ENCODE results near the gene ZNF277.
A peak's percentile ranks its signal among the peaks of the same experiment; 100 is the strongest.

Gene ZNF277

DNA sequence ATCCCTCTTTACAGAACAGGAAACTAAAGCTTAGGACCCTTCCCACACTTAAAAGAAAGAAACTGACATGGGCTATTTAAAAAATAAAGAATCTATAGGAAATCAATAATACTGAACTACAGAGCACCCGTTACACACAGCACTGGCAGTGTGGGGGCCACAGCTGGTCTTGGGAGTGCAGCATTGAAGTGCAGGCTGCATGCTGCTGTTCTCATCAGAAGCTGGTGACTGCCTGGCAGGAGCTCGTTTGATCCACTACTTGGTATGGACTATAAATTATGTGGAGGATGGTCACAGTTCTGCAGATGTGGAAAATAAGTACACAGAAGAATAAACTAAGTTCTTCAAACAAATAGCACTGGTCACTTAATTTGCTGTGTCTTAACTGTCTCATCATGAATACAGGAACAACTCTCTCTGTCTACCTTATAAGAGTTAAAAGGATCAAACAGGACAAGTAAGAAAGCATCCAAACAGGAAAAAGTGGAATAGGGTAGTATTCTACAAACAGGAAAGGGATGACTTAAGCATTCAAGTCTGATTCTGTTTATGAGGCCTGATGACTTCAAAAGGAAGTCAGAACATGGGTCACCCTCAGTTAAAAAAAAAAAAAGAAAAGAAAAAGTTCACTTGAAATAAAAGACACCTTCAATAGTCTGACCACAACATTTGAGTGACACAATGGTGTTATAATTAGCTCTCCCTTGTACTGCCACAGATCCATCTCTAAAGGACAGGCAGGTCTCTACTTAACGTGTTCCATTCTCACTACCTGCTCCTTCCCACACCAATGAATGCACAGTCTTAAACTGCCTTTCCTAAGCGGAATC, 21.3 kb upstream of the ZNF277 start:
- no peak for DNase-seq

DNA sequence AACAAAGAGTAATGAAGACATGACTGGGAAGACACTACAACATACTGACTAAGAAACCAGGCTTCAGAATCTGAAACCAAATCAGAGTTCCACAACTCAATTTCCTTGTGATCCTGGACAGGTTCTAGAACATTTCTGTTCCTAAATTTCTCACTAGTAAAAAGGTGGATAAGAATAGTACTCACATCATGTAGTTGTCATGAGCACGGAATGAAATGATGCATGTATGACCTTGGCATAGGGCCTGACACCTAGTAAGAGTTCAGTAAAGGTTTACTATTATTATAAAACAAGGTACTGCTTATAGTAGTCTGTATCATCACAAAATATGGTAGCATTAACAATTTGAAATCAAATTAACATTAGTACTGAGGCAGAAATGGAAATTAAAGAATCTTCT, 20.2 kb upstream of the ZNF277 start:
- DNase-seq, result no peak

DNA sequence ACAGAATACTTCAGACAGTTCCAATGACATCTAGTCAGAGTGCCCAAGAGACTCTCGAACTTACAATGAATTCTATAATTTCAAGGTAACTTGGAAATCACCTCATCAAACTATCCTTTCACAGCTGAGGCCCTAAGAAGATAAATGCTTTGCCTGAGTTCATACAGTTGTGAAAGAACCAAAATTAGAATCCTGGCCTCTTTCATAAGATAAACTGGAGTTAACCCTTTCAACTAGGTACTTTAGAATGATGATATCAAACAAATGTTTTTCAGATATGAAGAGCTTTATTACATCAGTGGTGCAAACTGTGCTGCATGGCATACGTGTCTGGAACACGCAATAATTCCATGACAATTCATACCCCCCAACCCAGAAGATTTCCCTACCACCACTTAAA, 18.2 kb upstream of the ZNF277 start:
- DNase-seq, result no peak

DNA sequence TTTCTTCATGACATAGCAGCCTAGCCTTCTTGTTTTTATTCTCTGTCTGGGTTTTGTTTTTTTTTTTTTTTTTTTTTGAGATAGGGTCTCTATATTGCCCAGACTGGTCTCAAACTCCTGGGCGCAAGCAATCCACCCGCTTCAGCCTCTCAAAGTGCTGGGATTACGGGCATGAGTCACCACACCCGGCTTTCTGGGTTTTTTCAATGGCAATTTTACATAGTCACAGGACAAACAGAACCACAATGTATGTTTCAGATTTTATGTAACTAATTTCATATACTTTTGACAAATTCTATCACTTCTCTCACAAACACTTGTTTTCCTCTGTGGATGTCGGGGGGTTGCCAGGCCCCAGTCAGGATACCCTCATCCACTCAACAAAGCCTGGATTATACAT, 16.8 kb upstream of the ZNF277 start:
- DNase-seq, result no peak

DNA sequence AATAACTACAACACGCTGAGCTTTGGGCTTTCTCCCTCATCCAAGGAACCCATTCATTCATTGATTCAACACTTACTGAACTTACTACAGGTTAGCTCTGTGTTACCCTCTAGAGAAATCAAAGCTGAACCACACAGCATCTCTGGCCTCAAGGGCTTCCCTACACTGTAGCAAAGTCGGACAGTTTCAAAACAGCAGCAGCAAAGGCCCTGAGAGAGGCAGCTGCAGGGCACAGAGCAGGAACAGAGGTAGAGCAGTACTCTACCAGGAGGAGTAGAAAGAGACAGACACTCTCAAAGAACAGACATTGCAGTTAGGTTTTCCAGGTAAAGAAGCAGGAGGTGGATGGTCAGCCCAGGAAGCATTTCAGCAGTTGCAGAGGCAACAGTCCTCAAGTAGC, 16.4 kb upstream of the ZNF277 start:
- DNase-seq, result no peak

DNA sequence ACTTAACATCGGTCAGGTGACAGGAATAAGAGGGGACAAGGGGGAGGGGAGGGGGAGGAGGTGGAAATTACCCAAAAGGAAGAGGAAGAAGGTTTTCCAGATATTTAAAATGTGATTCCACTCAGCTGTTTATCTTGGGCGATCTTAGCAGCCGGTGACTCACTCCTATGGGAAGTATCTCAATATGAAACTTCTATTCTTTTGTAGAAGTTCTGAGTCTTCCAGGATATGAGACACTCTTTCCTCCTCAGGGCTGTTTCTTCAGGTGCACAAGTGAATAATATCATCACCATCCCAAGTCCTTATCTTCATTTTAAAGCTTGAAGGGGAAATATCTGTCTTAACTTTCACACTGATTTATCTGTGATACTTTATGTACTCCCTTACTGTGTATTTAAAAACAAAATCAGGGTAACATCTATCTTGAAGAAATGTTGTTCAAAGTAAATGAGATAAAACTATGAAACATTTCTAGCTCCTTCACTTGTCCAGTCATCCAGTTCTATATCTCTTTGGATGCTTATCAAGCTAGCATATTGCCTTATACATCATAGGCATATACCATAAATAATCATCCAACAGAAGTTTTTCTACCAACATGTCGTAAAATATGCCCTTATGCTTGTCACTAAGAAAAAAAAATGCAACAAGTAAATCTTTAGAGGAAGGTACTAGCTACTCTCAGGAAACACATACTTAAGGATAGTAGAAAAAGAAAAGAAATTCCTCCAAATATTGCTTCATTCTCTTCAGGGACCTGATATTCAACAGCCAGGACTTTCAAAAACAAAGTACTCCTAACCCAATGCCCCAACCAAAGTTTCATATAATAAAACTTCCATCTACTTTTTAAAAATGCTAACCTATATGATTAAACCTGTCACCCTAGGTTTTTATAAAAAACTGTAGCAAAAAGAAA, 14.0 kb upstream of the ZNF277 start:
- DNase-seq, result no peak

DNA sequence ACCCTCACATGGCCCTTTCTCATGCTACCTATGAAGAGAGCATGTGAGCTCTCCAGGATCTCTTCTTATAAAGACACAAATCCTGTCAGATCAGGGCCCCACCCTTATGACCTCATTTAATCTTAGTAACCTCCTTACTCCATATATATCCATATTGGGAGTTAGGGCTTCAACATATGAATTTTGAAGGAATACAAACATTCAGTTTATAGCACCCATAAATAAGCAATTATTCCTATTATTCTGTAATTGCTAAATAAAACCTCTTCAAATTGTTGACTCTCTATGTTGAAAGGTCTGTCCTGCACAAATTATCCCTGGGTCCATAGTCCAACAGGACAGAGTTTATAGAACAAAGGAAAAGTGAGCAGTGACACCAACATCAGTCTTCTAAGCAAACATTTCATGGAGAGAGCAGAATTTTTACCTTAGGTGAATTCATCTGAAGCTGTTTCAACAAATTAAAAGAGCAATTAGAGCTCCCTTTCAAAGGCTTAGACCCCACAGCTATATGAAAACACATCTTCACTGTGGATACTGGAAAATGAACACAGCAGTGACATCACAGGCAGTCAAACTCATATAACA, 12.5 kb upstream of the ZNF277 start:
- no peak for DNase-seq

DNA sequence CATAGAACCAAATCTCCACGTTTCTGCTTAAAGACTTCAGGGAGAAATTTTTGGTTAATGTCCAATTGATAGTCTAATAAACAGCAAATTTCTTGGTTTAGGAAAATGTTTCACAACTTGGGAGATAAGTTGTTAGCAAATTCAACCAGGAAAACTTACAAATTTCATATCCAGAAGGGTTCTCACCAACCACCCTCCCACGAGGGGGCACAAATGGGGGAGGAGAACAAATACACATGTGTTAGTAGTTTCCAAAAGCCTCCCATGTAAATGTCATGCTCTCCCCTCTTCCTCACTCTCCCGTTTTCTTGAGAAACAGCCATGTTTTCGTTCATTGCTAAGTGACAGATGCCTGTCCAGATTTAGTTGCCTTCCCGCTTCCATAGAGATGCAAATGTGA, 10.8 kb upstream of the ZNF277 start:
- DNase-seq, result no peak

DNA sequence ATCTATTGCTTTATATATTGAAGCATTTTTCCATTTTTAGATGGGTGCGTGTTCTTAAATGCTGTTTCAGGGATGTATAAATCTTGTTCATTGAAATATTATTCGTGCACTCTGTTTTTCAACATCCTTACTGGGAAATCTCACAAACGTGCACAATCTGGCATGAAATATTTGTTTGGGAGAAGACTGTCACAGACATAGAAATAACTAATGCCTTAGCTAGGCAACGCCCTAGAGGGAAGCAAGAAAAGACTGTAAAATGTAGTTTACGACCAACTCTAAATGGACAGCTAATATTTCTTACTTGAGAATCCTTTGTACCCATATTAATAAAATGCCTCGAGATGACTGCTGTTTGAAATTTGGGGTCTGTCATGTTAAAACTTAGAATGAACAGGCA, 9.2 kb upstream of the ZNF277 start:
- no peak for DNase-seq

DNA sequence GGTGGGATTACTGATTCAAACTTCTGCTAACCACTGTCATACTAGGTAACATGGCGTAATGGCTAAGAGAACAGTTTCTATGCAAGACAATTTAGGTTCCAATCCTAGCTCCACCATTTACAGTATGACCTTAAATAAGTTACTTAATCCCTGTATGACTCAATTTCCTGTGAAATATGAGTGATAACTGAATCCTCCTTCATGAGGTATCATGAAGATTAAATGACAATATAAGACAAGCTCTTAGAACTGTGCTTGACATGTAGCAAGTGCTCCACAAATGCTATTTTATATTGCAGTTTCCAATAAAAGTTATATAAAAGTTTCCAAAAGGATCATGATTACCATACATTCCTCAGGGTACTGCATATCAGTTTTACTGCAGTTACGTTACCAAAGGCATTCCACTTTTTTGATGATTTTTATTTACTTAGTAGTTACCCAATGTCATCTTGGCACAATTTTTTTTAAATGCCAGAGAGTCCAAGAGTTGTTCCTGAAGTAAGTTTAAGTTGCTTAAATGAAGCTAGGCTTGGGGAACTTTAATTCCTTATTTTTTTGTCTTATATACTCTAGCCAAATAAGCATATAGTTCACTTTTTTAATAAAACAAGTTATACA, 7.3 kb upstream of the ZNF277 start:
- DNase-seq, result no peak

DNA sequence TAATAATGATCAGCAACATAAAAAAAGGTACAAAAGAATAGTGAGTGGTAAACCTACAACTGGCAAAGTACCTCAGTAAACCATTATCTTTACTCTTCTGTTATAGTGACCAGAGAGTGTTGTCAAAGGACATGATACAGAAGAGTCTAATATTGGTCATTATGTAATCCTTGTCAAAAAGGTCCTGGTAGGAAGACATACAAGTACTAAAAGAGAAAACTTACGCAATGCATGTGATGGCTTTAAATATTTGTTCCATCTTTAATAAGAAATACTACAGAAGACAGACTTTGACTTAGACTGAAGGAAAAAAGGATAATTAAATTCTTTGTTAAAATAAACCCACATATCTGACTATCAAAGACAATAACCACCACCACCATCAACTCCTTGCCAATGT, 6.8 kb upstream of the ZNF277 start:
- DNase-seq, result no peak

DNA sequence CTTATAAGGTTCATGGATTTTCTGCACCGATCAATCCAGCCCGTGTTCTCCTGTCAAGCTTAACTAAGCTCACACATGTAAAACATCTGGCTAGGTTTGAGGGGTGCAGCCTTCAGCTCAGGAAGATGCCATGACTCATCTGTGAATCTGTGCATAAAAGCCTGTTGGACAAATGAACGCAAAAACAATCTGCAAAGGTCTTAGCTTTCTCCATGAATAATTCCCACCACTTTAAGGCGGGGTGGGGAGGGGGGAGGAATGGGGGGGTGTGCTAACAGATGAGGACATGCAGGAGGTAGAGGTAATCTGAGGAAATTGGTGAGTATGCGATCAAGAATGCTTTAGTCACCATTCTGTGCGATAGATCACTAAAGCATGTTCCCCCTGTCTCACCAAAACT, 5.1 kb upstream of the ZNF277 start:
- no peak for DNase-seq

DNA sequence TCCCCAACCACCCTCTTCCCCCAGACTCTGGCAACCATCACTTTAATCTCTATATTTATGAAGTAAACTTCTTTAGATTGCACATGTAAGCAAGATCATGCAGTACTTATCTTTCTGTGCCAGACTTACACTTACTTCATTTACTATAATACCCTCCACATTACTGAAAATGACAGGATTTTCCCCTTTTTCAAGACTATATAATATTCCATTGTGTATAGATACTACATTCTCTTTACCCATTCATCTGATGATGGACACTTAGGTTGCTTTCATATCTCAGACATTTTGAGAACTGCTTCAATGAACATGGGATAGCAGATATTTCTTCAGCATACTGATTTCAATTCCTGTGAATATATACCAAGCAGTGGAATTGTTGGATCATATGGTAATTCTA, 4.7 kb upstream of the ZNF277 start:
- DNase-seq, result no peak

DNA sequence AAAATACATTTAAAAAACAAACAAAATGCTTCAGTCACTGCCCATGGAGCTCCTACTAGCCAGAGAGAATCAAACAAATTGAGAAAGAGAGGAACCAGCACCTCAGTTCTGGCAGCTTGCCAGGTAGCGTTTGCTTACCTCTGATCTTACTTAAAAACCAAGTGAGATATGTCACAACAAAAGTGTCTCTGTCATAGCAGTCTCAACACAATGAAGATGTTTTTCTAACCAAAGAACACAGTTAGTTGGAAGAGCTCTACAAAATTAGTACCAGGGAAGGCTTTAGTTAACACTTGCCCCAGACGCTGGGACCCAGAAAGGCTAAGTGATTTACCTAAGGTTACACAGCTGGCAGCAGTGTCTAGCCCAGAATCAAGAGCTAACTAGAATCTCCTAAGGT, 3.7 kb upstream of the ZNF277 start:
- DNase-seq, result peak; percentile 66

DNA sequence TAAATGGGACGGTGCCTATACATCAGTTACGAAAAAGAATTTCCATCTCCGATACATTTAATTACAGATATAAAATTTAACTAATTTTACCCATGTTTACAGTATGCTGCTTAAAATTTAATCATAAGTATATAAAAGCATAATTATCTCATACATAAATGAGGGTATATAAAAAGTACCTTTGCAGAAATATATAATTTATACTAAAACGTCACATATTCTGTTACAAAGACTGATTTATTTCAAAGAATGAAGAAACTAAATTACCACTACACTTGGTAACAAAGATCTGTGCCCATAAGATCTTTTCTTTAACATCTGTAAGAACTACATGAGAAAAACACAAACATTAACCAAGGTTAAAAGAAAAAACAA, 3.1 kb upstream of the ZNF277 start:
- no peak for DNase-seq

DNA sequence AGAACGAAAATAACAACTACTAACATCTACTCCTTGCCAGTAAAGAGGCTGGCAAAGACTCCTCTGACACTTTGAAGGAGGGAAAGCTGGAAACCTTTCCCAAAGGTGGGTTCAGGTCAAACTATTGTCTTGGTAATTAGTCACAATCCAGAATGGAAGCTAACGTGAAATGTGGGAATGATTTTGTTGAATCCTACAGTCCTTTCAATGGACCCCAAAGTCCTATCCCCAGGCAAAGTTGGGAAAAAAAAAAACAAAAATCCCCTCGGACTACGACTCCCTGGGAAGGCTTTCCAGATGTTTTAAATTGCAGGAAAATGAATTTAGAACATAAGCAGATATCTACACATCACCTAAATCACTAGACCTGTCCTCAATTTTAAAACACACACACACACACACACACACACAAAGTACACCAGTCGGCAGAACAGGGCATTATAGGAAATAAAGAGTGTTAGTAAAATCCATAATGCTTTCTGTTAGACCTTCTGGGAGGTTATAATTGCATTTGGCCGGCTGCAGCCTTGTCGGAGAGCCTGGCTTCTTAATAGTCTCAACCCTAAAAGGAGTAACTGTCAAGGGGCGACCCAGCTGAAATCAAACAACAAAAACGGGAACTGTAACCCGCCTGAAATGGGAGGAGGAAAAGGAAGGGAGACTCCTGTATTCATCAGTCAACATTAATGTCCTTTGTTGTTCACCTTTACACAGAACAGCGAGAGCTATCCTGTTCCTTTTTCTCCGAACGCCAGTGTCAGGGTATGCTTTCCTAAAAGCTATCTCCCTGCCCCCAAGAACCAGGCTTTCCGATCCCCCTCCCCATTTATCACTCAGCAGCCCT, 1.8 kb upstream of the ZNF277 start:
- DNase-seq, result peak; percentile 62

DNA sequence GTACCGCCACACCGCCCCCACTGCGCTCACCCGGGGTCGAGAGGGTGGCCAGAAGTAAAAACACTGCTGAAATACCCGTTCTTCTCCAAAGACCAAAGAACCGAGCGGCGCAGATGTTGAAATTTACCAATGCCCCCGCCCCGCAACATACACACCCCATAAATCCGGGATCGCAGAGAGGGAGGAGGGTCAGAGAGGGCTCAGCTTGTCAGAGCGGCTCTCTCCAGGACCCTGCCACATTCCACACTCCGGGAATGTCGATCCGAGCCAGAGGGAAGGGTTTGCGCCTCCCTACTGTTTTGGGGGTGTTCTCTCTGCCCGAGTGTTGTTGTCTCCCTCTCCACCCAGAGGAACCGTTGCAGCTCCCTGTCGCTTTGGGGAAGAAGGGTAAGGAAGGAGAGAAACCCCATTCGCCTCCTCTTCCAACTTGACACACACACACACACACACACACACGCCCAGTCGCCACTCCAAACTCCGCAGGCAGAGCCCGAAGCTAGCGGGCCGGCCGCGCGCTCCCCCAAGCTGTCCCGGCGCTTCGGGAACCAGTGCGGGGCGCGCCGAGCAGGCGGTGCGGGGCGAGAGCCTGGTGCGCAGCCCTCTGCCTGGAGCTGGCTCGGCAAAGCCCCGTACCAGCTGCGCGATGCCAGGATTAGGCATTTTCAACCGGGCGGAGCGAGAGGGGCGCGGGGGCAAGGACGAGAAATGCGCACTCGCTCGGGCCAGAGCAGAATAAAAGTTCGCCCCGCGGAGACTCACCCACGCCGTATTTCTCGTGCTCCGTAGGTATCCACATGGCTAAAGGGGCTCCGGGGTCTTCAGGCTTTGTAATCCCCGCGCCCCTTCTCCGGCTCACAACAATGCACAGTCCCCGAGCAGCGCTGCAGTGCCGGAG, 905 bp upstream of the ZNF277 start:
- peak; percentile 67 for DNase-seq

DNA sequence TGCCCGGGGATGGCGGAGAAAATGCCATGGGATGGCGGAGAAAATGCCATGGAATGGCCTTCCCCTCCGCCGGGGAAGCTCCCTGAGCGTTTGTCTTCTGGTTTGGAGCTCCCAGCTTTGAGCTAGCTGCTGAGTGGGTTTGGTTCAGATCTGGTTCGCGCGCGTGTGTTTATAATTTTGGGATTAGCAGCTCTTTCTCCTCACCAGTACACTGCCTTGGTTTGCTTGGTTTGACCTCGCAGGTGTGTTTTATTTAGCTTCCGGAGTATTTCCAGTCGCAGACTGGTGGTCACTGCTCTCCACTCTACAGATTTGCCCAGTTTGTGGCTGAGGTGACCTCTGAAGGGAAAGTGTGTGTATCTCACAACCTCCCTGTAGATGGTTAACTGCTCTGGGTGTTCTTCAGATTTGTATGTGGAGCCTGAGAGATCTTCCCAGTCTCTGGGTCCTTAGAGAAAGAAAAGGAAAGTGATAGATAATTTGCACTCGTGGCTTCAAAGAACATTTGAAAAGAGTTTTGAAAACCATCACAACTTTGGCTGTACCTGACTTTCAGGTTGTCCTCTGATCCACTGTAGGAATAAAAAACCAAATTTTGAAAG, 597 bp downstream of the ZNF277 start:
- peak; percentile 43 for DNase-seq

DNA sequence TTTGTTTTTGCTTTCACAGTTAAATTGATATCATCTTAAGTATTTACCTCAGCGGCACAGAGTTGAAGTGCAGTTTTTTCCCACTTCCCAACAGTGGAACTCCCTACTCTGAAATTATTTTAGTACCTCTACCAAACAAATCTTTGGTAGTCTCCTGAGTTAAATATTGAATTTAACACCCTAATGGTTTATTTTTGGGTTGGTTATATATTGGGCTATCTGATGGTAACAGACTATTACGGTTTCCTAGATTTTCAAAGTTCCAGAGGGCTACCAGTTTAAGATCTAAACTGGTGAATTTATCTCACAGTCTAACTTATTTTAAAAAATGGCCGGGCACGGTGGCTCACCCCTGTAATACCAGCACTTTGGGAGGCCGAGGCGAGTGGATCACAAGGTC, 1.3 kb downstream of the ZNF277 start:
- no peak for DNase-seq

DNA sequence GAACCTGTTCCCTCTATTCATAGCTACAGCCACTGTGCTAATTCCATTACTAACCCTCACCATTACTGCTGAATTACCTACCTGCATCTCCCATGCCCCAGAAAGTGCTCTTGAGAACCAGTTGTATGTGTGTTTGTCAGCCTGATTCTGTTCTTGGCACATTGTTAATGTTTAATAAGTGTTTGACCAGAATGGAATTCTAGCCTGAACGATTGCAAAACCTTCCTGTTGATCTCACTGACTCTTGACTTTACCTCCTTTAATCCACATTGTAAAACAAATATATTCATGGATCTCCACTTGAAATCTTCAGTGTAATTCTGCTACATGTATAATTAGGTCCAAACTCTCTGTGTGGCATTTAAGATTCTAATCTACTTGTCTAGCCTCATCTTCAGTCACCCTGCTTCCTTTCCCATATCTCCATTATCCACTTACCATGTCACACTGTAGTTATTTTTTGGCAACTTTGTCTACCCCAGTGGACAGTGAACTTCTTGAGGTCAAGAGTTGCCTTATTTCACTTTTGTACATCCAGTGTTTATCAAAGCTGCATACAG, 4.9 kb downstream of the ZNF277 start:
- DNase-seq, result no peak

DNA sequence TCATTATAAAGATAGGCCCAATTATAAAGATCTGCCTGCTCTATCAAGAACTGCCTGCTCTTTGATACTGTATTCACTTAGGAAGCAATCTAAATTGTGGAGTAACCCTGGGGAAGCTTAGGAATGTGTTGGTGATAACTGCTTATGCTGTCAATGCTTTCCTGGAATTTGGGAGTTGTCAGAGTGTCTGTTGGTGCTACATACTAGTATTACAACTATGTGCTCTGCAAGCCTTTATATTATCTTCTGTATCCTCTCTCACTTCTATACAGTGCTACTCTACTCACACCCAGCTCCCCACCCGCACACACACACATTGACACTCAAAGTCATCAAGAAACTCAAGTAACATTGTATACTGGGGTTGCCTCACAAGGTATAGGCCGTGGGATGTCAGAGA, 6.1 kb downstream of the ZNF277 start:
- no peak for DNase-seq

Data from NCI-H1092 treated with DMSO at 0.1 percent for 48 hours (cell line).